Muscle of leg (tissue), 11 donors: ENCODE data around the gene PAFAH1B1. TPM values are rescaled to one million over a fixed set of nuclear protein-coding genes. Genes with fewer than 3 reads are reported as not detected.

ENCODE experiments used
- DNase-seq: peaks from one replicate; pipeline ENCODE4 v3.0.0; 2013
- H3K27ac ChIP-seq: one replicate; pipeline ENCODE4 v1.5.1; 2013; ENCODE audit warnings: mild to moderate bottlenecking, low read length, control low read depth
- H3K27me3 ChIP-seq: one replicate; pipeline ENCODE4 v1.6.1; 2013; ENCODE audit warnings: low read length; ENCODE audit not compliant: control insufficient read depth, insufficient read depth
- H3K36me3 ChIP-seq: one replicate; pipeline ENCODE4 v1.6.1; 2013; ENCODE audit warnings: low read length; ENCODE audit not compliant: control insufficient read depth, insufficient read depth
- H3K4me1 ChIP-seq: one replicate; pipeline ENCODE4 v1.6.1; 2013; ENCODE audit warnings: low read length; ENCODE audit not compliant: control insufficient read depth, insufficient read depth
- H3K4me3 ChIP-seq: one replicate; pipeline ENCODE4 v1.5.1; 2013; ENCODE audit warnings: low read length, control low read depth
- H3K9me3 ChIP-seq: replicated peaks from 2 replicates; pipeline ENCODE4 v1.6.1; 2013; ENCODE audit warnings: low read depth, low read length; ENCODE audit not compliant: control insufficient read depth
- WGBS: methylation state at CpG from one replicate; pipeline ENCODE4 v1.1.5; 2013; ENCODE audit warnings: missing lambda C conversion rate; ENCODE audit not compliant: insufficient coverage; 5-methylcytosine and 5-hydroxymethylcytosine counted together
- polyA plus RNA-seq, 8 donors: library from polyadenylated mRNA; unstranded; fragments of 120-200 nt; gene quantifications; one replicate each; pipeline versions ENCODE4 v1.2.1 to v1.2.3, GENCODE V29; 2013; ENCODE audit warnings: inconsistent platforms in 1 of 8, low replicate concordance in 1 of 8; ENCODE audit not compliant: insufficient read length in 8 of 8, insufficient read depth in 1 of 8
- total RNA-seq: library from RNA; stranded (reverse); fragments of 120-200 nt; gene quantifications from one replicate; pipeline ENCODE4 v1.2.4, GENCODE V29; 2013

Gene PAFAH1B1
- total and polyA plus RNA-seq, 9 donors = 70.2 to 107 (median 80.8) TPM

GRCh38 chr17:2701161-2701995 is 107.9 kb downstream of the PAFAH1B1 start:
- H3K27ac ChIP-seq = no peak overlapping the region
- DNase-seq = no peak
- no peaks in the 10 kb centered on the region for H3K4me1 ChIP-seq
- peaks cover 69% of the 10 kb centered on the region for H3K36me3 ChIP-seq
- H3K9me3 ChIP-seq = no peaks in the 10 kb centered on the region
- no peak overlapping the region for H3K4me3 ChIP-seq
- no peaks in the 10 kb centered on the region for H3K27me3 ChIP-seq
- WGBS = 94% methylated on average over 41 of the region's 41 CpGs

- Histone ChIP-seq H3K4me1 (peaks cover 3% of the 10 kb centered on the region), H3K27ac (no peak overlapping the region), H3K27me3 (no peaks in the 10 kb centered on the region), H3K36me3 (peaks cover 63% of the 10 kb centered on the region), H3K9me3 (no peaks in the 10 kb centered on the region), H3K4me3 (no peak overlapping the region)
- 85% methylated on average over 18 of the region's 22 CpGs for WGBS
- DNase-seq = no peak
These were observed 108.7 kb downstream of the PAFAH1B1 start for GRCh38 chr17:2701996-2702741.

DNA sequence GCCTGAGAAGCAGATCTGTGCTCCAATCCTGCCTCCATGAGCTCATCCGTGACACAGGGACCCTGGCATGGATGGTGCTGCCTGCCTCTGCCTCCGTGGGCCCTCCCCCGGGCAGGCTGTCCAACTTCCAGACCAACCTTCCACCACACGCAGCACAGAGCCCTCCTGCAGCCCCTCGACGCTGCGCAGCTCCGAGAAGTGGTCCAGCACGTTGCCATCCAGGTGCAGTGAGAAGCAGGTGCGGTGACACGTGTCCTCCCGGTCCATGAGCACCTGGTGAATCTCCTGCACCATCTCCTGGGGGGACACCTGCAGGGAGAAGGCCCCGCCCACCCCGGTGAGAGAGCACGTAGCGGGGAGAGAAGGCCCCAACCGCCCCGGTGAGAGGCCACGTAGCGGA is 109.7 kb downstream of the PAFAH1B1 start:
- no peak for DNase-seq
- peaks cover 53% of the 10 kb centered on the region for H3K36me3 ChIP-seq
- 92% methylated on average over 19 of the region's 20 CpGs for WGBS

GRCh38 chr17:2703606-2704005 is 110.2 kb downstream of the PAFAH1B1 start:
- Histone ChIP-seq H3K27me3 (no peaks in the 10 kb centered on the region), H3K36me3 (peaks cover 49% of the 10 kb centered on the region), H3K4me1 (peaks cover 18% of the 10 kb centered on the region), H3K9me3 (no peaks in the 10 kb centered on the region), H3K27ac (no peak overlapping the region), H3K4me3 (no peak overlapping the region)
- WGBS = 95% methylated on average over 12 of the region's 16 CpGs
- DNase-seq = no peak

More for the DNA sequence above, 109.7 kb downstream of the PAFAH1B1 start:
- peaks cover 13% of the 10 kb centered on the region for H3K4me1 ChIP-seq
- H3K4me3 ChIP-seq = no peak overlapping the region
- H3K27me3 ChIP-seq = no peaks in the 10 kb centered on the region
- no peaks in the 10 kb centered on the region for H3K9me3 ChIP-seq
- H3K27ac ChIP-seq = no peak overlapping the region

DNA sequence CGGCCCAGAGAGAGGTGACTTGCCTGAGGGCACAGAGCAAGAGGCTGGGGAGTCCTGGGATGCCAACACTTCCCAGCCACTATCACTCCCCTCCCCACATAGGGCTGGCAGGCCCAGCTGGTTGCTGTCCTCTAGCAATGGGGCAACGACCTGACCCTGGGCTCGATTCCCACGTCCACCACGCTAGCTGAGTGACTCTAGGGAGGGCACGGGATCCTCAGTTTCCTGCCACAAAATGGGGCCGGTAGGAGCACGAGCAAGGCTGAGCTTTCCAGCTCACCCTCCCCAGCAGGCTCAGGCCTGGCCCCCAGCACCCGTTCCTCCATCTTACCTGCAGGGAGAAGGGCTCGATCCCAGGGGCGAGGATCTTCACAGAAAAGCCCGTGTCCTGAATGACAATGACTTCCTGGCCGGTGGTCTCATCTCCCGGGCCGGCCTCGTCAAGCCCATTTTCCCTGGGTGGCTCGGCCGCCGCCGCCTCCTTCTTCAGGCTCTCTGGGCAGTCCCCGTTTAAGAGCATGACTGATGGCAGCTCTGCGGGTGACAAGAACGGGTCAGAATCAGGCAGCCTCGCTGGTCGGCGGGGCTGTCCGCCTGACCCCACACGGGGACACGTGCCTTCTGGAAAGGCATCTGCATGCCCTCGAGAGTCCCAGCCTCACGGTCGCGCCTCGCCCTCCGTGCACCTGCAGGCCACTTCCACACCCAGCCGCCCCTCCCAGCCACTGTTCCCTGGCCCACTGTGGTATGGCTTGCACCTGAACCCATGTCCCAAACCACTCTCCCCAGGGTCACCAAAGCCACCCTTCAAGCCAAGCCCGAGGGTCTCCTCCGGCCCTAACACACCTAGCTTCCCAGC is 110.8 kb downstream of the PAFAH1B1 start:
- no peak overlapping the region for H3K27ac ChIP-seq

DNA sequence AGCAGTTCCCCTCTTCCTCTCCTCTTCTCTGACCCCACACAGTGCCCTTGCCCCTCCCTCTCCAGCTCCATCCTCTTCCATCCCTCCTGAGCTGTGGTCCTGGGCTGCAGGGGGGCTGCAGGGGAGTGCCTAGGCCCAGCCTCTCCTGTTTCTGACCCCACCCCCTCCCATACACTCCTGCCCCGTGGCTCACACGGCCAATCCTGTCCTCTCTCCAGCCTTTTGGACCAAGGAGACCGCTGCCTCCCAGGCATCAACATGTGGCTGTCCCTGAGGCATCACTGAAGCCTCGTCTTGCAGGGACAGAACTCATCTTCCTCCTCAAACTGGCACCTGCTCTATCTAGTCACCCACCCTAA is 111.4 kb downstream of the PAFAH1B1 start:
- H3K27me3 ChIP-seq = no peaks in the 10 kb centered on the region
- DNase-seq = no peak
- WGBS = 45% methylated on average over 4 of the region's 4 CpGs
- peaks cover 40% of the 10 kb centered on the region for H3K36me3 ChIP-seq
- no peaks in the 10 kb centered on the region for H3K9me3 ChIP-seq
- H3K27ac ChIP-seq = no peak overlapping the region
- H3K4me1 ChIP-seq = peaks cover 30% of the 10 kb centered on the region
- no peak overlapping the region for H3K4me3 ChIP-seq

More for the DNA sequence above, 110.8 kb downstream of the PAFAH1B1 start:
- Histone ChIP-seq H3K27me3 (no peaks in the 10 kb centered on the region), H3K9me3 (no peaks in the 10 kb centered on the region), H3K4me3 (no peak overlapping the region), H3K4me1 (peaks cover 24% of the 10 kb centered on the region), H3K36me3 (peaks cover 43% of the 10 kb centered on the region)
- no peak for DNase-seq
- 84% methylated on average over 37 of the region's 38 CpGs for WGBS

GRCh38 chr17:2705263-2705662 is 111.8 kb downstream of the PAFAH1B1 start:
- no peak for DNase-seq
- Histone ChIP-seq H3K9me3 (no peaks in the 10 kb centered on the region), H3K27me3 (no peaks in the 10 kb centered on the region), H3K4me1 (peaks cover 34% of the 10 kb centered on the region), H3K27ac (no peak overlapping the region), H3K4me3 (no peak overlapping the region), H3K36me3 (peaks cover 36% of the 10 kb centered on the region)
- WGBS = 75% methylated on average over 7 of the region's 7 CpGs

GRCh38 chr17:2705888-2706795 is 112.7 kb downstream of the PAFAH1B1 start:
- Histone ChIP-seq H3K36me3 (peaks cover 30% of the 10 kb centered on the region), H3K27me3 (no peaks in the 10 kb centered on the region), H3K4me1 (peaks cover 41% of the 10 kb centered on the region), H3K27ac (no peak overlapping the region), H3K9me3 (no peaks in the 10 kb centered on the region), H3K4me3 (no peak overlapping the region)
- 80% methylated on average over 15 of the region's 25 CpGs for WGBS
- DNase-seq = no peak

- Histone ChIP-seq H3K4me1 (peaks cover 41% of the 10 kb centered on the region), H3K4me3 (no peak overlapping the region), H3K27ac (no peak overlapping the region), H3K27me3 (no peaks in the 10 kb centered on the region), H3K9me3 (no peaks in the 10 kb centered on the region), H3K36me3 (peaks cover 22% of the 10 kb centered on the region)
- no peak for DNase-seq
- 75% methylated on average over 19 of the region's 21 CpGs for WGBS
These were observed 113.6 kb downstream of the PAFAH1B1 start for GRCh38 chr17:2706911-2707510.
